Kidney (tissue), 14 donors: ENCODE results near the gene TUSC2. TPM values are rescaled to one million over a fixed set of nuclear protein-coding genes. Genes with fewer than 3 reads are reported as not detected.
A peak's percentile ranks its signal among the peaks of the same experiment; 100 is the strongest.

Experiments
- DNase-seq, 5 donors: peaks; one replicate each; pipeline ENCODE4 v3.0.0-alpha.2; 2013 to 2020
- FAIRE-seq: peaks from 2 replicates; lab custom pipeline; 2012; peaks lifted over from hg19 to GRCh38; lab: Jason Lieb, UNC
- H3K27ac ChIP-seq, 2 donors: one replicate each; pipeline ENCODE4 v1.7.0; 2013; ENCODE audit warnings: low read depth in 2 of 2, low read length in 2 of 2, inconsistent platforms in 1 of 2
- H3K27me3 ChIP-seq: one replicate; pipeline ENCODE4 v1.7.1; 2013; ENCODE audit warnings: low read length, inconsistent platforms; ENCODE audit not compliant: control insufficient read depth, insufficient read depth
- H3K36me3 ChIP-seq, 3 donors: one replicate each; pipeline versions ENCODE4 v1.7.0 to v1.7.1; 2013; ENCODE audit warnings: low read length in 3 of 3, control low read depth in 1 of 3, inconsistent platforms in 1 of 3; ENCODE audit not compliant: insufficient read depth in 3 of 3, control insufficient read depth in 2 of 3
- H3K4me1 ChIP-seq, 3 donors: one replicate each; pipeline versions ENCODE4 v1.7.0 to v1.7.1; 2013; ENCODE audit warnings: low read length in 3 of 3, inconsistent platforms in 1 of 3, low read depth in 1 of 3; ENCODE audit not compliant: control insufficient read depth in 2 of 3, insufficient read depth in 2 of 3
- H3K4me3 ChIP-seq, 3 donors: one replicate each; pipeline versions ENCODE4 v1.7.0 to v1.8.1; 2013; ENCODE audit warnings: low read length in 3 of 3, control low read depth in 1 of 3, inconsistent platforms in 1 of 3
- H3K9ac ChIP-seq, 3 donors: one replicate each; pipeline versions ENCODE4 v1.7.0 to v1.7.1; 2013; ENCODE audit warnings: low read length in 3 of 3, control low read depth in 1 of 3, inconsistent platforms in 1 of 3
- H3K9me3 ChIP-seq, 3 donors: one replicate each; pipeline versions ENCODE4 v1.7.0 to v1.7.1; 2013; ENCODE audit warnings: low read length in 3 of 3, control low read depth in 1 of 3, inconsistent platforms in 1 of 3; ENCODE audit not compliant: control insufficient read depth in 2 of 3, insufficient read depth in 1 of 3
- CTCF ChIP-seq: IDR thresholded peaks from 3 replicates; pipeline ENCODE4 v1.5.1; 2012; ENCODE audit warnings: mild to moderate bottlenecking, moderate library complexity, borderline replicate concordance; ENCODE audit not compliant: insufficient read depth; ENCODE audit errors: extremely low read depth
- intact Hi-C: fragments of 100-400 bp; cut with DNase I; formaldehyde crosslinking; loops from one replicate; pipeline ENCODE4 v1.11.1; 2022
- polyA plus RNA-seq: library from polyadenylated mRNA; stranded (reverse); fragments of 350-450 nt; fragmentation: Illumina TruSeq; extraction: RNeasy Lipid Tissue Mini Kit (QIAGEN cat#74804); gene quantifications from one replicate; pipeline ENCODE4 v1.2.3, GENCODE V29; 2014; ENCODE audit warnings: low read depth, low replicate concordance; ENCODE audit not compliant: insufficient read depth
- total RNA-seq: library from RNA; stranded (reverse); fragmentation: NEBNext Ultra II Directional; extraction: Animal tissue kit (Norgen Biotek cat#: 25700); gene quantifications from one replicate; pipeline ENCODE4 v1.2.1, GENCODE V29; 2021
- donor health status: control.
- donor health status: control.
- donor health status: control.
- donor health status: control.
- donor health status: control.
- donor health status: DM: yes; HTN: yes; CAD: no.
- donor health status: Normal renal cell carcinoma (clear cell type).

The TUSC2 gene
- total and polyA plus RNA-seq, 2 donors from 2014 or later = 33.6 to 60.0 TPM

- Histone ChIP-seq H3K36me3 (peaks cover 0 to 6% (median 4%) of the 10 kb centered on the region in 3 donors), H3K27ac (peak overlapping the region; percentile 90 to 94), H3K9me3 (no peaks in the 10 kb centered on the region), H3K27me3 (no peaks in the 10 kb centered on the region), H3K9ac (peak overlapping the region; percentile 55 to 94 (median 90)), H3K4me3 (peak overlapping the region; percentile 72 to 84 (median 78)), H3K4me1 (peaks cover 2 to 27% (median 14%) of the 10 kb centered on the region in 3 donors)
- TF ChIP-seq CTCF = no peak
- intact Hi-C loops = no loop called here
- DNase-seq = peak in 1 of 5 donors; percentile 51
- no peak for FAIRE-seq
These were observed 8.6 kb upstream of the TUSC2 start for GRCh38 chr3:50336452-50337174.

- no peak for FAIRE-seq
- no peak for TF ChIP-seq CTCF
- Histone ChIP-seq H3K4me1 (peaks cover 2 to 25% (median 14%) of the 10 kb centered on the region in 3 donors), H3K27ac (peak overlapping the region; percentile 71 to 86), H3K9ac (peak overlapping the region in 1 of 3 donors; percentile 24), H3K36me3 (peaks cover 4 to 27% (median 19%) of the 10 kb centered on the region in 3 donors), H3K4me3 (peak overlapping the region in 2 of 3 donors; percentile 0 to 1), H3K27me3 (no peaks in the 10 kb centered on the region), H3K9me3 (no peaks in the 10 kb centered on the region)
- intact Hi-C loops = no loop called here
- DNase-seq = no peak
These were observed 6.5 kb upstream of the TUSC2 start for GRCh38 chr3:50334339-50335075.

GRCh38 chr3:50333744-50334328 lies 5.8 kb upstream of the TUSC2 start:
- H3K4me1 ChIP-seq = peaks cover 2 to 25% (median 14%) of the 10 kb centered on the region in 3 donors

More at GRCh38 chr3:50333744-50334328, 5.8 kb upstream of the TUSC2 start:
- Histone ChIP-seq H3K4me3 (peak overlapping the region in 1 of 3 donors; percentile 1), H3K9ac (peak overlapping the region in 1 of 3 donors; percentile 51), H3K27me3 (no peaks in the 10 kb centered on the region), H3K9me3 (no peaks in the 10 kb centered on the region), H3K36me3 (peaks cover 4 to 30% (median 19%) of the 10 kb centered on the region in 3 donors), H3K27ac (peak overlapping the region; percentile 71 to 86)
- DNase-seq (peak in 1 of 5 donors; percentile 66), FAIRE-seq (no peak)
- TF ChIP-seq CTCF = no peak
- intact Hi-C loops = no loop called here
